GM11168 (cell line): Measurements from ENCODE around the gene RNF157.
"Not testable (repeated sequence)": the region's sequence is repeated elsewhere in the genome, so short reads cannot be mapped to it uniquely, and the experiment has no call there.

Experiments
- in situ Hi-C: fragments of 300-500 bp; cut with MboI; formaldehyde crosslinking; loops from one replicate; pipeline ENCODE4 v1.12.0; 2022; ENCODE audit warnings: low sequenced_read_pairs; ENCODE audit not compliant: unreplicated experiment

The RNF157 gene

GRCh38 chr17:76239538-76240274 is 587 bp downstream of the RNF157 start:
- in situ Hi-C loops = no loop called here

GRCh38 chr17:76238847-76239537 is 1.3 kb downstream of the RNF157 start:
- in situ Hi-C loops = no loop called here

GRCh38 chr17:76237859-76238313 is 2.4 kb downstream of the RNF157 start:
- in situ Hi-C loops = no loop called here

GRCh38 chr17:76236603-76237002 is 3.7 kb downstream of the RNF157 start:
- in situ Hi-C loops = no loop called here

- in situ Hi-C loops = no loop called here
These were observed 4.4 kb downstream of the RNF157 start for GRCh38 chr17:76235883-76236282.

GRCh38 chr17:76234354-76234679 is 6.0 kb downstream of the RNF157 start:
- in situ Hi-C loops = no loop called here

- in situ Hi-C loops = no loop called here
These were observed 6.5 kb downstream of the RNF157 start for GRCh38 chr17:76233588-76234353.

GRCh38 chr17:76232342-76232741 is 8.0 kb downstream of the RNF157 start:
- in situ Hi-C loops = no loop called here

- in situ Hi-C loops = not testable (repeated sequence)
These were observed 13.5 kb downstream of the RNF157 start for GRCh38 chr17:76226749-76227148.

- in situ Hi-C loops = not testable (repeated sequence)
These were observed 14.8 kb downstream of the RNF157 start for GRCh38 chr17:76225373-76226086.

GRCh38 chr17:76223802-76224201 is 16.5 kb downstream of the RNF157 start:
- in situ Hi-C loops = no loop called here

- in situ Hi-C loops = no loop called here
These were observed 20.5 kb downstream of the RNF157 start for GRCh38 chr17:76219670-76220383.

GRCh38 chr17:76217081-76217480 is 23.2 kb downstream of the RNF157 start:
- in situ Hi-C loops = no loop called here

GRCh38 chr17:76213491-76213890 is 26.8 kb downstream of the RNF157 start:
- in situ Hi-C loops = no loop called here

GRCh38 chr17:76208120-76208519 is 32.2 kb downstream of the RNF157 start:
- in situ Hi-C loops = no loop called here

- in situ Hi-C loops = no loop called here
These were observed 32.8 kb downstream of the RNF157 start for GRCh38 chr17:76207275-76208059.

GRCh38 chr17:76205542-76206144 is 34.6 kb downstream of the RNF157 start:
- in situ Hi-C loops = not testable (repeated sequence)

- in situ Hi-C loops = no loop called here
These were observed 36.0 kb downstream of the RNF157 start for GRCh38 chr17:76204277-76204676.

- in situ Hi-C loops = no loop called here
These were observed 39.9 kb downstream of the RNF157 start for GRCh38 chr17:76200354-76200753.
